Activated CD8-positive, alpha-beta memory T cell treated with anti-CD3 and anti-CD28 coated beads for 4 hours (primary cell): ENCODE results near the gene DLK1.

Experiments
- DNase-seq, 2 donors: peaks; one replicate each; pipeline ENCODE4 v3.0.0-alpha.2; 2020; ENCODE audit warnings: low read depth in 2 of 2

The DLK1 gene

GRCh38 chr14:100714258-100714892 lies 12.3 kb upstream of the DLK1 start:
- no peak for DNase-seq

DNA sequence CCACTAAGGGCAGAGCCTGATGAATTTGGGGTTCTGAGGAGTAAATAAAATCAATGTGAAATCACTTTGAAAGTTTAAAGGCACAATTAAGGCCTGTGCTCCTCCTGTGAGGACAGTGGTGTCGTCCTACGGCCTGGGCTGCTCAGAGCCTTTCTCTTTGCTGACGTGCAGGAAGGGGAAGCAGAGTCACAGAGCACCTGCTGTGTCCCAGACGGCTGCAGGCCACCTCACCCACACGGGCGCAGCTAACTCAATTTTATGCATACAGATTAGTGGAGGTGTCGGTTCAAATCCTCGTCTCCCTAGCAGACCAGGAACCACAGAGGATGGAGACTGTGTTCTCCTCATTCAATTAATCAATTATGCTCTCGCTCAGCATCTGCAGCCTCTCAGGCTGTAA lies 11.4 kb upstream of the DLK1 start:
- no peak for DNase-seq

DNA sequence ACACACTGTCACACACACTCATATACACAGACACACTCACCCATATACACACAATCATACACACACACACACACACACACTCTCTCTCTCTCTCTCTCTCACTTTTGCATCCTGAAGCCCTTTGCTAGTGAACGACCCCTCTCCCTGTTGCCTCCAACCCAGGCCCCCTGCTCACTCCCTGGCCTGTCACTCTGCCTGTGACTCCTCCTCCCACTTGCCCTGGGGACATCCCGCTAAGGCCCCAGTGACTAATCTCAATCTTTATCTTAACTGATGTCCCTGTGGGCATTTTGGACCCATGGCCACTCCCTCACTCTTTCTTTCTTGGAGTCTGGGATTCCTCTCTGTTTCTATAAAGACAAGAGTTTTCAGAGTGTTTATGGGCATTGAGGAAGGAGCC lies 10.9 kb upstream of the DLK1 start:
- no peak for DNase-seq

GRCh38 chr14:100717386-100717785 lies 9.3 kb upstream of the DLK1 start:
- no peak for DNase-seq

GRCh38 chr14:100719976-100720520 lies 6.6 kb upstream of the DLK1 start:
- no peak for DNase-seq

DNA sequence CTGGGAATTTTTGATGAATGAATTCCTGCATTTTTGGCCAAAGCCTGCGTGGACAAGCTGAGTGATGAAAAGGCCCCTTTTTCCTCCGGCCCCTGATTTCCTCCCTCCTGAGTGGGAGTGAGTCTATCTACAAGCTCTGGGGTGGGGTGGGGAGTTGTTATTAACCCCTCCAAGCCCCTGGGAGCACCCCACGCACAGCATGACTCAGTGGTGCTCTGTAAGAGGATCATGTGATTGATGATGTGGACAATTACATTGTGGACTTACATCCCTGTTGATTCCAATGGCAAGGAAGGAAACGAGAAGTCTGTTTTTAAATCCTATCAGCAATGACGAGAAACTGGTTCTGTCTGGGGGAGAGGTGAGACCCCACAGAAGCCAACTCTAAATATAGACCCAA lies 5.1 kb upstream of the DLK1 start:
- no peak for DNase-seq

DNA sequence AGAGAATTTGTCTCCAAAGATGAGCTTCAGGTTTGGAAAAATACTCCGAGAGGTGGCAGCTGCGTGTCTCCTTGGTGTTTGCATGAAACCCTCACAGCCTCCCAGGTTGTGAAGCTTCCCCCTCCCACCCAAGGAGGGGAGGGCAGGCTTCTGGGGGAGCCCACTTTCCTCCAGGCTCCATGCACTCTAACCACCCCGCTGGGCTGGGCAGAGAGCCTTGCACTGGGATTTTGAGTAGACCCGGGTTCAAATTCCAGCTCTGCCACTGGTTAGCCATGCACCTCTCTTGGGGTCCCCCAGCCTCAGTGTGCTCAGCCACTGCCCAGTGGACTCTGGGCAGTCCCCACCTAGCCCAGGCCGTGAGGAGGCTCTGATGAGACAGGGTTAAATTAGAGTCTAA lies 4.3 kb upstream of the DLK1 start:
- DNase-seq: no peak

DNA sequence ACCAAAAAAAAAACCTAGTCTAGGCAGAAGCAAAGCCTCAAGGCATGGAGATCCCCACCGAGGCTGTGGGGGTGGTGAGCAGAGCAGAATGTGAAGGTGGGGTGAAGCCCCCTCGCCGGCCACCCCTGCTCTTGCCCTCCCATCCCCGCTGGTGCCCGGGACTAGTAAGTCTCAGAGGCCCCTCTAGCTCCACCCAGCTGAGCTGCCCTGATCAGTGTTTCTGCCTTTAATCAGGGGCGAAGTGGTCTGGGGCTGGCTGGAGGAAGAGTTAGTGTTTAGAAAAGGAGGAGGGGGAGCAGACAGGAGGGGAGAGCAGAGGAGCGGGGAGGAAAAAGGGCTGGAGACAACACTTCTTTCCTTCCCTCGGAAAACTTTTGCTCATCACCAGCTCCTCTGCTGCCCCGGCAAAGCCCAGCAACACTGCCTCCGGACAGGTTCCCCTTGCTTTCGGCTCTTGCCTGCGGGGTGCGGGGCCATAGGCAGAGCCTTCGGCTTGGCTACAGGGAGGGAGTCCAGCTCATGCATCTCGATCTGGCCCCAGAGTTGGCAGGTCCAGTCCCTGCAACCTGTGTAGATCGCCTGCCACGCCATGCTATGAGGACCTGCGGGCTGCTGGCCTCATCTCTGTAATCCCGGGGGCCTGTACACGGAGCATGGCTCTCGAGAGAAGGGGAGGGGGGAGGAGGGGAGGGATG lies 3.4 kb upstream of the DLK1 start:
- no peak for DNase-seq

GRCh38 chr14:100723830-100724437 lies 2.8 kb upstream of the DLK1 start:
- DNase-seq: no peak

GRCh38 chr14:100724536-100724935 lies 2.2 kb upstream of the DLK1 start:
- no peak for DNase-seq

DNA sequence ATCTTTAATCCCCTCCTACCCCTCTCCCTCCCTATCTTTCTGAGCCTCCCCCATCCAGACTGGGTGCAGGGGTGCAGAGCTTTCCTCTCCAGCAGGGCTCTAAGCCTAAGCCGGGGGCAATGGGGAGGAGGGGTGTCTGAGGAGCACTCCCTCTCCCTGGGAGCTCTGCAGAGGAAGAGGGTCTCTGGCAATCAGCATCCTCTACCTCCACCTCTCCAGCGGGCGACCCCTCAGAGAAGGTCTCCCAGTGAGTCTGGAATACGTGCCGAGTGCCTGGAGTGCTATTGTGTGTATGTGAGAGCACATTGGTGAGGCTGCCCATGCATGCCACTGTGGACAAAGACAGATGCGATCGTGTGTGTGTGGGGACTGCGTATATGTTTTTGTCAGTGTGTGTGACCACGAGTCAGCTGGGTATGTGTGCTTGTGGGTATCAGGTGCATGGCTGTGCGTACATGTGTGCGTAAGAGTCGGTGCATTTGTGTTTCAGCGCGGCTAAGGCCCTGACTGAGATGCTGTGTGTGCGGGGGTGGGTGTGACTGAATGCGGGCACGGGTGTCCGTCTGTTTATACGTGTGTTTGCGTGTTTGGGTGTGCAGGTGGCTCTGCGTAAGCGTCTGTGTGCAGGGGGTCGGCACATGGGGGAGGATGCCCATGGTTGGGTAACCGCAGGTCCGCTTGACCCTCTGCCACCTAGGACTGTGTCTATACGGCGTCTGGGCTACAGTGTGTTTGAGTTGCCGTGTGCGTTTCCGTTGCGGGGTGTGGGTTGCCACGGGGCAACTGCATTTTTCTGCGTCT lies 905 bp upstream of the DLK1 start:
- DNase-seq: no peak

DNA sequence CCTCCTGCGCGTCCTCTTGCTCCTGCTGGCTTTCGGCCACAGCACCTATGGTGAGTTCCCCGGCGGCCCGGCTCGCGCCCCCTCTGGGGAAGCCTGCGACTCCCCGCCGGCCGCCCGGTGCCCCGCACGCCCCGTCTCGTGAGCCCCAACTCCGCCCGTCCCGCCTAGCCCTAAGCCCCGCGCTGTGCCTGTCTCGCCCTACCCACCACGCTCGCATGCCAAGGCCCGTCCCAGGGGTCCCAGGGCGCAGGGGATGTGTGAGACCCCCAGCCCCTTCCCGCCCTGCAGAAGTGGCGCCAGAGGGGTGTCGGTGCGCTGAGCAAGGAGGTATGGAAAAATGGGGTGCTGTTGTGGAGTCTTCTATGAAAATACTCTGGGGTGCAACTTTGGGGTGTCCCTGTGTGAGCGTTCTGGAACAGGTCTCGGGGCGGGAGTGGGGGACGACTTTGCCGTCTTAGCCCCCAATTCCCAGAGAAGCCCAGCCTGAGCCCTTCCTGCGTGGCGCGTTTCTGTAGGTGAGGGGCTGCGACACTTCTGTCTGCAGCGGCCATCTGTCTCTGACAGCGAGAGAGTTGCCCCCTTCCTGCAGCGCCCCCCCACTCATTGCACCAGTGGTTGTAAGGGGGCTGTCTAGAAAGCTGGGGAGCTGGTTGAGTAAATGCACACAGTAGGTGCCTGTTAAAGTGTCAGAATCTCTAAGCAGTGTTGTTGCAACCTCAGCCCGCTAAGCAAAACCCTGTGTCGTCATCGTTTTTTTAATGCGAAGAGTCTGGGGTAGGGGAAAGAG lies 587 bp downstream of the DLK1 start:
- no peak for DNase-seq

DNA sequence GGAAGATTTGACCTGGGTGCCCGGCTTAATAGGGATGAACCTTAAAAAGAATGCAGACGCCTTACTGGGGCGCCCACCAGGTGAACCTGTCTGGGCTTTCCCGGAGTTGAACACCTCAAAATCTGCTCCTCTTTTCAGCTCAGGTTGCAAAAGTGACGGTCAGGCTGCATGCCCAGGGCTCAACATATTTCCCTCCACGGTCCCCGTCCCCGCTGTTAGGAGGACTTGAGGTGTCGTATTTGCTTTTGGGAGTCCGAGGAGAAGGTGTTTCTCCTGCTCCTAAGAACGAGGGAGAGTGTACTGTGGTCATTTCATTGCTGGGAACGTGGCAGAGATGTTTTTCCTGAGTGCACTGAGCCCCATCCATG lies 1.2 kb downstream of the DLK1 start:
- DNase-seq: no peak

- no peak for DNase-seq
These were observed 2.3 kb downstream of the DLK1 start for GRCh38 chr14:100728962-100729361.

DNA sequence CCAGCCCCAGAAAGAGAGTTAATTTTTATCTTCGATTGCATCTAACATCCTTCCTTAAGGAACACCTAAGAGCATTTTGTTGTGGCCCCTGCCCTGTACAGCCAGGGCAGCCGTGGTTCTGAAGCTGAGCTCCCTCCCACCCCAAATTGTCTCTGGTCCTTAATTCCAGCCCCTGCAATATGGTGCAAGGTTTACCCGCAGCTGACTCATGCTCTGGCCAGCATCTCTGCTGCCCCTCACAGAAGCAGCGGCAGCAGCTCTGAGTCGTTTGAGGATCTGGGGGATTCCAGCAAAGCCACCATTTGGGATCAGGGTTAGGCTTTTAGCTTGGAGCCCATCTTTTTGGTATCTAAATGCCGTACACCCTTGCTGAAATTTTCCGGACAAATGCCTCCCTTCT lies 3.3 kb downstream of the DLK1 start:
- no peak for DNase-seq

DNA sequence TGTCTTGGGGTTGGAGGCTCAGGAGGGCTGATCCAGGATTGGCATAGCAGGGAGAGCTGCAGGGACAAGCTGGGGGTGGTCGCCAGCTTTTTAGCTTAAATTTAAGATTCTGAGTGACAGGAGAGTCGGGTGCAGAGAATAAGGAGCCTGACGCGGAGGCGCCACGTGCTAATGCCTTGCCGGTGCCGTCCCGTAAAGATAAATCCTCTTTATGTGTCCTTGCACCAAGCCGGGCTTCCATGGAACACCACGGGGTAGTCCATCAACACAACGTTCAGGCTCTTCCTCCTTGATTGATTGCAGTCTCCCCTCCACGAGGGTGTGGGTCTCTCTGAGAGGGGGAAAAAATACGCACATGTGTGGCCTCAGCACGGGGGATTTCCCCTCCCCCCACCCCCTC lies 3.9 kb downstream of the DLK1 start:
- no peak for DNase-seq

DNA sequence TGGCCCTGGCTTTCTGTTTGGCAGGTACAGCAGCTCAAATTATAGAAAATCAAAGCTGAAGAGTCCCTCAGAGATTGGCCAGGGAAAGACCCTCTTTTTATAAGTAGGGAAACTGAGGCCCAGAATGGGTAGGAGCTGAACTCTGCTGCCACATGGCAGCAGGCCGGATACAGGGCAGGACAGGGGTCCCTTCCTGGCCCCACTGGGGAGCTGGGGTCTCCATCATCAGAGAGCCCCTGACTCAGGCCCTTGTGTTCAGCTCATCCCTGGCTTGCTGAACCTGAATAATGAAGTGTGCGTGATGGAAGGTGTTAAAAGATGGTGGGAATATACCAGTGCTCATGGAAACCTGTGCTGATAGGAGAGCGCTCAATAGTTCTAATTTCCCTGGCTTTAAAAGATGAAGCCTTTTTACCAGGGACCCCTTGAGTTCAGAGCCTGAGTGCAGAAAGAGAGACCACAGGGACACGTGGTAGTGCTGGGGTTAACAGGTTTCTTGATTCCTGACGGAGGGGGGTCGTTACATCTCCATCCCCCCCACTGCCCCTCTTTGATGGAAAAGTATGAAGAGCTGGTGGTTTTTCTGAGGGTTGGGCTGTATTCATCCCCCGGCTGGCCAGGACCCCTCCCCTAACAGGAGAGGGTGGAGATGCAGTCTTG lies 4.4 kb downstream of the DLK1 start:
- no peak for DNase-seq

- DNase-seq: no peak
These were observed 5.4 kb downstream of the DLK1 start for GRCh38 chr14:100731846-100732765.

DNA sequence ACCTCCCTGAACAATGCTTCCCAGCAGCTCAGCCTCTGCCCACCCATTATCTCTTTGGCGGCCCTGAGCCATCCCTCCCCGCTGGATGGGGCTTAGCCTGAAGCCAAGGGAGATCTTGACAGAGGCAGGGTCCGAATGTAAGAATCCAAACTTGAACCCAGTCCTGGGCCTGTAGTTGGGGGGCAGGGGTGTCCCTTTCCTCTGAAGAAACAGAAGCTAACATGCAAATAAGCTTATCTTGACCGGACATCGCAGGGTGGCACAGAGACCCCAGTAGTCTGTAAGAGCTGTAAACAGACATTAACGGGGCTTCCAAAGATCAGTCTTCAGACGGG lies 6.0 kb downstream of the DLK1 start:
- no peak for DNase-seq
